ENCODE data around the gene CRP.
"Not testable (repeated sequence)": the region's sequence is repeated elsewhere in the genome, so short reads cannot be mapped to it uniquely, and the experiment has no call there.

CRP gene

GRCh38 chr1:159699246-159699645, 15.1 kb downstream of the CRP start:
- no peak for ATAC-seq

- no peak for ATAC-seq
Measured at GRCh38 chr1:159687511-159687910, 26.9 kb downstream of the CRP start.

GRCh38 chr1:159686599-159687299, 27.6 kb downstream of the CRP start:
- ATAC-seq: no peak

- ATAC-seq: no peak
Measured at GRCh38 chr1:159678939-159679338, 35.5 kb downstream of the CRP start.

GRCh38 chr1:159675046-159675445, 39.3 kb downstream of the CRP start:
- ATAC-seq: no peak

- ATAC-seq: not testable (repeated sequence)
Measured at GRCh38 chr1:159672390-159672789, 42.0 kb downstream of the CRP start.

GRCh38 chr1:159669338-159669737, 45.1 kb downstream of the CRP start:
- ATAC-seq: no peak

- no peak for ATAC-seq
Measured at GRCh38 chr1:159668739-159669138, 45.6 kb downstream of the CRP start.

GRCh38 chr1:159664247-159664646, 50.1 kb downstream of the CRP start:
- ATAC-seq: no peak

- ATAC-seq: no peak
Measured at GRCh38 chr1:159663552-159663951, 50.8 kb downstream of the CRP start.
